Loucy (cell line): ENCODE measurements around the gene PMCH.
"Not testable (repeated sequence)": the region's sequence is repeated elsewhere in the genome, so short reads cannot be mapped to it uniquely, and the experiment has no call there.

Experiments
- H2AFZ ChIP-seq: fragments of 200-600 bp; sonication (generic); 2 replicates; pipeline ENCODE4 v1.6.0; 2016; ENCODE audit warnings: antibody characterized with exemption, mild to moderate bottlenecking, low read length, moderate library complexity
- H3F3A ChIP-seq: fragments of 200-600 bp; 2 replicates; pipeline ENCODE4 v1.6.0; 2016; ENCODE audit warnings: antibody characterized with exemption, low read depth, mild to moderate bottlenecking
- H3K27me3 ChIP-seq: fragments of 200-600 bp; sonication (generic); 2 replicates; pipeline ENCODE4 v1.6.1; 2014; ENCODE audit warnings: low read length, mild to moderate bottlenecking; ENCODE audit not compliant: insufficient read depth, poor library complexity, severe bottlenecking
- H3K36me3 ChIP-seq: fragments of 200-600 bp; sonication (generic); 2 replicates; pipeline ENCODE4 v1.6.1; 2016; ENCODE audit warnings: low read length; ENCODE audit not compliant: insufficient read depth
- H3K4me1 ChIP-seq: fragments of 200-600 bp; sonication (generic); 2 replicates; pipeline ENCODE4 v1.5.1; 2014; ENCODE audit warnings: low read length, mild to moderate bottlenecking; ENCODE audit not compliant: insufficient read depth, poor library complexity, severe bottlenecking
- H3K4me2 ChIP-seq: fragments of 200-600 bp; sonication (generic); 2 replicates; pipeline ENCODE4 v1.6.0; 2014; ENCODE audit warnings: antibody characterized with exemption, low read length, low read depth, mild to moderate bottlenecking; ENCODE audit not compliant: poor library complexity, severe bottlenecking
- H3K4me3 ChIP-seq: fragments of 200-600 bp; sonication (generic); 2 replicates; pipeline ENCODE4 v1.5.1; 2014; ENCODE audit warnings: low read length, mild to moderate bottlenecking, mixed read lengths; ENCODE audit not compliant: poor library complexity, severe bottlenecking
- H3K79me2 ChIP-seq: fragments of 200-600 bp; sonication (generic); 2 replicates; pipeline ENCODE4 v1.6.1; 2014; ENCODE audit warnings: low read length; ENCODE audit not compliant: insufficient read depth
- H3K9ac ChIP-seq: fragments of 200-600 bp; sonication (generic); 2 replicates; pipeline ENCODE4 v1.6.0; 2014; ENCODE audit warnings: mild to moderate bottlenecking, low read depth, low read length, moderate library complexity; ENCODE audit not compliant: poor library complexity, severe bottlenecking
- H3K9me2 ChIP-seq: fragments of 200-600 bp; sonication (generic); replicated peaks from 2 replicates; pipeline ENCODE4 v1.6.1; 2016; ENCODE audit warnings: low read depth, low read length, mixed read lengths
- H3K9me3 ChIP-seq: fragments of 200-600 bp; sonication (generic); 2 replicates; pipeline ENCODE4 v1.6.1; 2014; ENCODE audit warnings: mild to moderate bottlenecking, antibody characterized with exemption, low read length, low read depth; ENCODE audit not compliant: insufficient read depth
- H4K20me1 ChIP-seq: fragments of 200-600 bp; sonication (generic); 2 replicates; pipeline ENCODE4 v1.6.0; 2014; ENCODE audit warnings: antibody characterized with exemption, low read length, mild to moderate bottlenecking; ENCODE audit not compliant: insufficient read depth, poor library complexity, severe bottlenecking
- EZH2phosphoT487 ChIP-seq: fragments of 200-600 bp; IDR thresholded peaks from 2 replicates; pipeline ENCODE4 v1.6.1; 2018; ENCODE audit warnings: antibody characterized with exemption, mild to moderate bottlenecking, moderate library complexity, borderline replicate concordance
- TF ChIP-seq, protein P1 (sequence below): fragments of 200-600 bp; sonication (generic); conservative IDR thresholded peaks from 2 replicates; pipeline ENCODE4 v1.5.1; 2014; ENCODE audit warnings: mild to moderate bottlenecking, antibody characterized with exemption, low read length

PMCH gene, protein sequence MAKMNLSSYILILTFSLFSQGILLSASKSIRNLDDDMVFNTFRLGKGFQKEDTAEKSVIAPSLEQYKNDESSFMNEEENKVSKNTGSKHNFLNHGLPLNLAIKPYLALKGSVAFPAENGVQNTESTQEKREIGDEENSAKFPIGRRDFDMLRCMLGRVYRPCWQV

DNA sequence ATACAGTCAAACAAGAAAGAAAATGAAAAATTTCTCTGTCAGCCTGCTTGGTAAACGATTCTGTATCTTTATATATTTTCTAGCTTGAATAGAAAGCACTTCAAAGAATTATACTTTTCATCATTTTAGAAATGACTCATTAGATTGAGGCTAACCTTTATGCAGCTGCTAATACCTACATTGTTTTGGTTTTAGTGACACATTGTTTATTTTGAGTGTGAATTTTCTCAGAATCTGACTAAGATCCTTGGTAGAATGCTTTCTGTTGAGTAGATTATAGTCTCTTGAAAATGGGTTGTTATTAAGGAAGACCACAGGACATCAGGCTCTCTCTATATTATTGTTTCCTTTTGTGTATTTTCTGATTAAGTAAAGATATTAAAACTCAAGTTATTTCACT is at the start of gene PMCH:
PMCH (minus strand) TSS at position 45 of the 400 bp plus-strand sequence. CDS start 63 bp downstream, outside the sequence.
- Histone ChIP-seq H3F3A (no peaks in the 10 kb centered on the region), H3K4me3 (no peak within 1 kb of the TSS), H3K4me1 (no peaks in the 10 kb centered on the region), H2AFZ (no peak within 1 kb of the TSS), H4K20me1 (no peaks in the 10 kb centered on the region), H3K9ac (no peak within 1 kb of the TSS), H3K9me2 (no peaks in the 10 kb centered on the region), H3K36me3 (peaks cover 18% of the 10 kb centered on the region; the same call in 1 of the 2 replicates), H3K79me2 (no peaks in the 10 kb centered on the region), H3K9me3 (no peaks in the 10 kb centered on the region), H3K4me2 (no peak within 1 kb of the TSS), H3K27me3 (no peaks in the 10 kb centered on the region)
- TF ChIP-seq, protein P1, sequence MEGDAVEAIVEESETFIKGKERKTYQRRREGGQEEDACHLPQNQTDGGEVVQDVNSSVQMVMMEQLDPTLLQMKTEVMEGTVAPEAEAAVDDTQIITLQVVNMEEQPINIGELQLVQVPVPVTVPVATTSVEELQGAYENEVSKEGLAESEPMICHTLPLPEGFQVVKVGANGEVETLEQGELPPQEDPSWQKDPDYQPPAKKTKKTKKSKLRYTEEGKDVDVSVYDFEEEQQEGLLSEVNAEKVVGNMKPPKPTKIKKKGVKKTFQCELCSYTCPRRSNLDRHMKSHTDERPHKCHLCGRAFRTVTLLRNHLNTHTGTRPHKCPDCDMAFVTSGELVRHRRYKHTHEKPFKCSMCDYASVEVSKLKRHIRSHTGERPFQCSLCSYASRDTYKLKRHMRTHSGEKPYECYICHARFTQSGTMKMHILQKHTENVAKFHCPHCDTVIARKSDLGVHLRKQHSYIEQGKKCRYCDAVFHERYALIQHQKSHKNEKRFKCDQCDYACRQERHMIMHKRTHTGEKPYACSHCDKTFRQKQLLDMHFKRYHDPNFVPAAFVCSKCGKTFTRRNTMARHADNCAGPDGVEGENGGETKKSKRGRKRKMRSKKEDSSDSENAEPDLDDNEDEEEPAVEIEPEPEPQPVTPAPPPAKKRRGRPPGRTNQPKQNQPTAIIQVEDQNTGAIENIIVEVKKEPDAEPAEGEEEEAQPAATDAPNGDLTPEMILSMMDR, result no peak
- no peak for TF ChIP-seq EZH2phosphoT487

DNA sequence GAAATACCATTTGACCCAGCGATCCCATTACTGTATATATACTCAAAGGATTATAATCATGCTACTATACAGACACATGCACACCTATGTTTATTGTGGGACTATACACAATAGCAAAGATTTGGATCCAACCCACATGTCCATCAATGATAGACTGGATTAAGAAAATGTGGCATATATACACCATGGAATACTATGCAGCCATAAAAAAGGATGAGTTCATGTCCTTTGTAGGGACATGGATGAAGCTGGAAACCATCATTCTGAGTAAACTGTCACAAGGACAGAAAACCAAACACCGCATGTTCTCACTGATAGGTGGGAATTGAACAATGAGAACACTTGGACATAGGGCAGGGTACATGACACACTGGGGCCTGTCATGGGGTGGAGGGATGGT is 43.2 kb upstream of the PMCH start:
- not testable (repeated sequence) for H3K9ac ChIP-seq, H3K36me3 ChIP-seq, H3K9me3 ChIP-seq, H2AFZ ChIP-seq, H3K79me2 ChIP-seq, H3K4me3 ChIP-seq, H3K9me2 ChIP-seq, H3K4me2 ChIP-seq, H3K4me1 ChIP-seq, H3K27me3 ChIP-seq, H3F3A ChIP-seq, H4K20me1 ChIP-seq

DNA sequence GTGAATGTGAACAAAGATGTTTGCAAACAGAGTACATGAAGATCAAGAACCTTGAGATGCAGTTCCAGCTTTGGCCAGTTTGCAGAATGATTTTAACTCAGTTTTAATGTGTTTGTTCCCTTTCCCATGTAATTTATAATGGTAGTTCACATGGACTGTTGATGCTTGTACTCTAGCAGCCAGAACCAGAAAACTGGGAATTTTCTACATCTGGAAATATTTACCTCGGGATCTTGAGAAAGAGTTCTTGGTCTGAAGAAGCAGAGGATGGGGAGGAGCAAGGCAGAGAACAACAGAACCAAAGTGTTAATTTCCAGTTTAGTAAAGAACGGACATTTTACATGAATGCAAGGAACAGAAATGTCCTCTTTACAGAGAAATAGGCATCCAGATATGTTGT is 37.0 kb upstream of the PMCH start:
- no peaks in the 10 kb centered on the region for H3K9me3 ChIP-seq
- H2AFZ ChIP-seq, result no peak overlapping the region
- no peak overlapping the region for H3K4me2 ChIP-seq
- no peak overlapping the region for H3K4me3 ChIP-seq
- no peaks in the 10 kb centered on the region for H3K27me3 ChIP-seq
- no peaks in the 10 kb centered on the region for H3K36me3 ChIP-seq
- H3K9ac ChIP-seq, result no peak overlapping the region
- H3F3A ChIP-seq, result no peaks in the 10 kb centered on the region
- no peak for TF ChIP-seq EZH2phosphoT487
- TF ChIP-seq, protein P1, result no peak
- H3K4me1 ChIP-seq, result no peaks in the 10 kb centered on the region
- H4K20me1 ChIP-seq, result no peaks in the 10 kb centered on the region
- H3K9me2 ChIP-seq, result no peaks in the 10 kb centered on the region
- no peaks in the 10 kb centered on the region for H3K79me2 ChIP-seq

DNA sequence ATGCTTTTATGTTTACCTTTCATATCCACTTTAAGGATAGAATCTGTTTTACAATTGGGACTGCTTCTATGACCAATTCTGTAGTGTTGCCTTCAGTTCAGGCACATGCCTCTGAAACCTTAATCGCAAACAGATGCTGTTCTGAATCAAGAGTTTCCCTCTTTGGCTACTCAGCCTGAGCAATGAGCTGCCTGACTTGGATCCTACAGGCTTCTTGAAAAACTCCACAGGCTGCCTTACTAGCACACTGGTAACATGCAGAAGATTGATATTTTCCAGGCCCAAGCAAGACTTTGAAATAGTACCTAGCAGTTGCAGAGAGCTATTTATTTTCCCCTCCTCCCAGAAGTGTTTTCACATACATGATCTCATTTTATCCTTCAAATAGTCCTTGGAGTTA is 34.8 kb upstream of the PMCH start:
- no peaks in the 10 kb centered on the region for H3K27me3 ChIP-seq

More for the DNA sequence above, 34.8 kb upstream of the PMCH start:
- H4K20me1 ChIP-seq, result no peaks in the 10 kb centered on the region
- H3K4me1 ChIP-seq, result no peaks in the 10 kb centered on the region
- no peak overlapping the region for H2AFZ ChIP-seq
- no peak overlapping the region for H3K4me2 ChIP-seq
- no peak overlapping the region for H3K9ac ChIP-seq
- no peak overlapping the region for H3K4me3 ChIP-seq
- no peaks in the 10 kb centered on the region for H3K79me2 ChIP-seq
- H3K36me3 ChIP-seq, result no peaks in the 10 kb centered on the region
- no peaks in the 10 kb centered on the region for H3K9me2 ChIP-seq
- no peaks in the 10 kb centered on the region for H3K9me3 ChIP-seq
- H3F3A ChIP-seq, result no peaks in the 10 kb centered on the region
- no peak for TF ChIP-seq EZH2phosphoT487
- TF ChIP-seq, protein P1, result no peak
